ENCODE data around the gene GRIK2. TPM values are rescaled to one million over a fixed set of nuclear protein-coding genes. Genes with fewer than 3 reads are reported as not detected.

The GRIK2 gene
- total RNA-seq, 1 donor from 2014 or later: 95.5 TPM

GRCh38 chr6:101776919-101777350, 383.4 kb downstream of the GRIK2 start:
- no peaks in the 10 kb centered on the region for H3K36me3 Mint-ChIP-seq (ENCODE audit: unreplicated experiment)
- H3K27me3 Mint-ChIP-seq (ENCODE audit: unreplicated experiment): no peaks in the 10 kb centered on the region
- H3K27ac Mint-ChIP-seq (ENCODE audit: unreplicated experiment): no peak overlapping the region
- H3K4me1 Mint-ChIP-seq (ENCODE audit: low read depth, unreplicated experiment): peaks cover 13% of the 10 kb centered on the region
- no peaks in the 10 kb centered on the region for H3K9me3 Mint-ChIP-seq (ENCODE audit: unreplicated experiment)
- peak; percentile 16 for DNase-seq
- no peak for TF ChIP-seq CTCF (IDR thresholded peaks at IDR 0.05; ENCODE audit: partially characterized antibody, unreplicated experiment)
- no peak overlapping the region for H3K4me3 Mint-ChIP-seq (ENCODE audit: unreplicated experiment)

GRCh38 chr6:101777646-101778045, 384.1 kb downstream of the GRIK2 start:
- Mint-ChIP-seq H3K36me3 (ENCODE audit: unreplicated experiment) (no peaks in the 10 kb centered on the region), H3K4me3 (ENCODE audit: unreplicated experiment) (no peak overlapping the region), H3K4me1 (ENCODE audit: low read depth, unreplicated experiment) (peaks cover 13% of the 10 kb centered on the region), H3K27ac (ENCODE audit: unreplicated experiment) (no peak overlapping the region), H3K9me3 (ENCODE audit: unreplicated experiment) (no peaks in the 10 kb centered on the region), H3K27me3 (ENCODE audit: unreplicated experiment) (no peaks in the 10 kb centered on the region)
- no peak for DNase-seq
- no peak for TF ChIP-seq CTCF (IDR thresholded peaks at IDR 0.05; ENCODE audit: partially characterized antibody, unreplicated experiment)

- TF ChIP-seq CTCF (IDR thresholded peaks at IDR 0.05; ENCODE audit: partially characterized antibody, unreplicated experiment): no peak
- Mint-ChIP-seq H3K9me3 (ENCODE audit: unreplicated experiment) (peaks cover 2% of the 10 kb centered on the region), H3K27ac (ENCODE audit: unreplicated experiment) (no peak overlapping the region), H3K36me3 (ENCODE audit: unreplicated experiment) (peaks cover 4% of the 10 kb centered on the region), H3K4me3 (ENCODE audit: unreplicated experiment) (no peak overlapping the region), H3K27me3 (ENCODE audit: unreplicated experiment) (peaks cover 3% of the 10 kb centered on the region), H3K4me1 (ENCODE audit: low read depth, unreplicated experiment) (peaks cover 10% of the 10 kb centered on the region)
- DNase-seq: no peak
Observed at GRCh38 chr6:101779051-101779844, 385.7 kb downstream of the GRIK2 start.

- Mint-ChIP-seq H3K4me1 (ENCODE audit: low read depth, unreplicated experiment) (no peaks in the 10 kb centered on the region), H3K9me3 (ENCODE audit: unreplicated experiment) (peaks cover 2% of the 10 kb centered on the region), H3K36me3 (ENCODE audit: unreplicated experiment) (peaks cover 12% of the 10 kb centered on the region), H3K27me3 (ENCODE audit: unreplicated experiment) (peaks cover 3% of the 10 kb centered on the region), H3K27ac (ENCODE audit: unreplicated experiment) (no peak overlapping the region), H3K4me3 (ENCODE audit: unreplicated experiment) (no peak overlapping the region)
- no peak for DNase-seq
- no peak for TF ChIP-seq CTCF (IDR thresholded peaks at IDR 0.05; ENCODE audit: partially characterized antibody, unreplicated experiment)
Observed at GRCh38 chr6:101783287-101783686, 389.8 kb downstream of the GRIK2 start.

- no peak overlapping the region for H3K27ac Mint-ChIP-seq (ENCODE audit: unreplicated experiment)
- H3K27me3 Mint-ChIP-seq (ENCODE audit: unreplicated experiment): peaks cover 3% of the 10 kb centered on the region
- no peak overlapping the region for H3K4me3 Mint-ChIP-seq (ENCODE audit: unreplicated experiment)
- H3K9me3 Mint-ChIP-seq (ENCODE audit: unreplicated experiment): peaks cover 2% of the 10 kb centered on the region
- no peak for DNase-seq
- TF ChIP-seq CTCF (IDR thresholded peaks at IDR 0.05; ENCODE audit: partially characterized antibody, unreplicated experiment): no peak
- H3K4me1 Mint-ChIP-seq (ENCODE audit: low read depth, unreplicated experiment): no peaks in the 10 kb centered on the region
- H3K36me3 Mint-ChIP-seq (ENCODE audit: unreplicated experiment): peaks cover 12% of the 10 kb centered on the region
Observed at GRCh38 chr6:101784094-101784493, 390.6 kb downstream of the GRIK2 start.
